ENCODE results near the gene CHN2.

GRCh38 chr7:29236071-29236580, 41.6 kb downstream of the CHN2 start:
- TF ChIP-seq CTCF (IDR thresholded peaks at IDR 0.05 in 8 of 11, conservative IDR thresholded peaks at IDR 0.05 in 3 of 11) (no peak), POLR2A (IDR thresholded peaks at IDR 0.05) (no peak)

Measured in spleen (tissue), 7 donors.